Stomach smooth muscle (tissue), 2 donors: ENCODE results near the gene C7orf57.
A peak's percentile ranks its signal among the peaks of the same experiment; 100 is the strongest.

ENCODE experiments used
- H3K27ac ChIP-seq: one replicate; pipeline ENCODE4 v1.7.0; 2013; ENCODE audit warnings: mild to moderate bottlenecking, low read length, inconsistent platforms
- H3K27me3 ChIP-seq, 2 donors: one replicate each; pipeline ENCODE4 v1.7.0; 2013; ENCODE audit warnings: low read length in 2 of 2; ENCODE audit not compliant: insufficient read depth in 2 of 2, control insufficient read depth in 1 of 2
- H3K36me3 ChIP-seq, 2 donors: one replicate each; pipeline ENCODE4 v1.7.0; 2013; ENCODE audit warnings: low read length in 2 of 2; ENCODE audit not compliant: control insufficient read depth in 2 of 2, insufficient read depth in 2 of 2
- H3K4me1 ChIP-seq: one replicate; pipeline ENCODE4 v1.7.0; 2013; ENCODE audit warnings: low read length; ENCODE audit not compliant: control insufficient read depth, insufficient read depth
- H3K4me3 ChIP-seq, 2 donors: one replicate each; pipeline ENCODE4 v1.7.0; 2013; ENCODE audit warnings: low read length in 2 of 2
- H3K9ac ChIP-seq, 2 donors: one replicate each; pipeline ENCODE4 v1.7.0; 2013; ENCODE audit warnings: low read length in 2 of 2, mild to moderate bottlenecking in 1 of 2
- H3K9me3 ChIP-seq, 2 donors: one replicate each; pipeline ENCODE4 v1.7.0; 2013; ENCODE audit warnings: low read length in 2 of 2; ENCODE audit not compliant: control insufficient read depth in 2 of 2
- donor health status: healthy.
- donor health status: Pancreatic carcinoma.

C7orf57 gene

GRCh38 chr7:48004638-48005037 lies 30.7 kb upstream of the C7orf57 start:
- no peaks in the 10 kb centered on the region for H3K36me3 ChIP-seq
- no peak overlapping the region for H3K9ac ChIP-seq
- H3K4me3 ChIP-seq, result no peak overlapping the region
- H3K9me3 ChIP-seq, result no peaks in the 10 kb centered on the region
- no peak overlapping the region for H3K27ac ChIP-seq
- H3K27me3 ChIP-seq, result peaks cover 0 to 4% of the 10 kb centered on the region in 2 donors
- H3K4me1 ChIP-seq, result no peaks in the 10 kb centered on the region

DNA sequence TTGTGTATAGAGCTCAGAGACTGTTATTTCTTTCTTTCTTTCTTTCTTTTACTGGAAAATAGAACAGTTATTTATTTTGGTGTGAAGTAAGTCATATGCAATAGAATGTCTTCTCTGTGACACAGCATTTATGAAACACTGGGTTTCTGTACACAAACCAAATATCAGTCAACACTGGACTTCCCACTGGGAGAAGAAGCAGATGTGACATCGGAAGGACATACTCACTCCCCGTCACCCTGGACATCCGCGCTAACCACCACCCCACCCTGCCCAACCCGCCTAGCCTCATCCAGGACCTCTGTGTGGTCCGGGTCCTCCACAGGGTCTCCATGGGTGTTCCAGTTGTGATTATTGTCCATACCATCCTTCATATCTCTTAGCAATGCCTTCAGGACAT lies 28.5 kb upstream of the C7orf57 start:
- no peak overlapping the region for H3K27ac ChIP-seq
- no peaks in the 10 kb centered on the region for H3K9me3 ChIP-seq
- H3K27me3 ChIP-seq, result peaks cover 0 to 4% of the 10 kb centered on the region in 2 donors
- no peaks in the 10 kb centered on the region for H3K36me3 ChIP-seq
- no peak overlapping the region for H3K4me3 ChIP-seq
- no peak overlapping the region for H3K9ac ChIP-seq
- H3K4me1 ChIP-seq, result no peaks in the 10 kb centered on the region

GRCh38 chr7:48009257-48009656 lies 26.1 kb upstream of the C7orf57 start:
- Histone ChIP-seq H3K27me3 (peaks cover 0 to 4% of the 10 kb centered on the region in 2 donors), H3K9ac (no peak overlapping the region), H3K9me3 (no peaks in the 10 kb centered on the region), H3K4me3 (no peak overlapping the region), H3K27ac (no peak overlapping the region), H3K4me1 (no peaks in the 10 kb centered on the region), H3K36me3 (no peaks in the 10 kb centered on the region)

GRCh38 chr7:48009954-48010353 lies 25.4 kb upstream of the C7orf57 start:
- H3K27me3 ChIP-seq, result peaks cover 0 to 4% of the 10 kb centered on the region in 2 donors
- no peak overlapping the region for H3K4me3 ChIP-seq
- H3K9me3 ChIP-seq, result no peaks in the 10 kb centered on the region
- H3K4me1 ChIP-seq, result no peaks in the 10 kb centered on the region
- no peak overlapping the region for H3K9ac ChIP-seq
- H3K36me3 ChIP-seq, result no peaks in the 10 kb centered on the region
- H3K27ac ChIP-seq, result no peak overlapping the region

DNA sequence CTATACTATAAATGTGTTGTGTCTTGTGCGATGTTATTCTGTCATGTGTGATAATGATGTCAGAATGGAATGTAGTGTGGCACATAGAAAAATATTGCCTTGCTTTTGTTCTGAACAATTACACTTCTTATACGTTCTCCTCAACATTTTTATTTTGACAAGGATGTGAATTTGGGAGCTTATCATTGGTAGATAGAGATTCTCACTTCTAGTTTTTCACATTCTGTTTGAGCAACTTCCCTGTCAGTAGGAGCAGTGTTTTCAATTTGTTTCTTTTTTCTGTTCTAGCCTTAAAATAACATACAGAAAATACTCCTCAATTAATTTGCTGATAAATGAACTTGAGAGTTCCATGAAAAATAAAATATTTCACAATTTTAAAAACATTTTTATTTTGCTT lies 24.0 kb upstream of the C7orf57 start:
- no peaks in the 10 kb centered on the region for H3K36me3 ChIP-seq

GRCh38 chr7:48011951-48012350 lies 23.4 kb upstream of the C7orf57 start:
- Histone ChIP-seq H3K27me3 (peaks cover 0 to 4% of the 10 kb centered on the region in 2 donors), H3K27ac (no peak overlapping the region), H3K36me3 (no peaks in the 10 kb centered on the region), H3K9ac (no peak overlapping the region), H3K4me3 (peak overlapping the region in 1 of 2 donors; percentile 23), H3K4me1 (no peaks in the 10 kb centered on the region), H3K9me3 (no peaks in the 10 kb centered on the region)

More for the DNA sequence above, 24.0 kb upstream of the C7orf57 start:
- no peak overlapping the region for H3K4me3 ChIP-seq
- no peaks in the 10 kb centered on the region for H3K4me1 ChIP-seq
- H3K9ac ChIP-seq, result no peak overlapping the region
- no peaks in the 10 kb centered on the region for H3K9me3 ChIP-seq
- peaks cover 0 to 4% of the 10 kb centered on the region in 2 donors for H3K27me3 ChIP-seq
- no peak overlapping the region for H3K27ac ChIP-seq

DNA sequence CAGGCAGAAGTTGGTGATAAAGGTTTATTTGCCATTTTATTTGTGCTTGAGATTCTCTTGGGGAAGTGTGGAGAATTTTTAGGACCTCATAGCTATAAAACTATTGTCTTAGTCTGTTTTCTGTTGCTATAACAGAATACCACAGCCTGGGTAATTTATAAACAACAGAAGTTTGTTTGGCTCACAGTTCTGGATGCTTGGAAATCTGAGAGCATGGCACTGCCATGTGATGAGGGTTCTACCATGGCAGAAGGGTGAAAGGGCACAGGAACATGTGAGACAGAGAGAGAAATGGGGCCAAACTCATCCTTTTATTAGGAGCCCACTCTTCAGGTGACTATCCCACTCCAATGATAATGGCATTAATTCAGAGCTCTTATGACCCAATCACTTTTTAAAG lies 18.7 kb upstream of the C7orf57 start:
- Histone ChIP-seq H3K4me1 (no peaks in the 10 kb centered on the region), H3K27me3 (no peaks in the 10 kb centered on the region), H3K4me3 (no peak overlapping the region), H3K36me3 (no peaks in the 10 kb centered on the region), H3K9ac (no peak overlapping the region), H3K27ac (no peak overlapping the region), H3K9me3 (no peaks in the 10 kb centered on the region)

DNA sequence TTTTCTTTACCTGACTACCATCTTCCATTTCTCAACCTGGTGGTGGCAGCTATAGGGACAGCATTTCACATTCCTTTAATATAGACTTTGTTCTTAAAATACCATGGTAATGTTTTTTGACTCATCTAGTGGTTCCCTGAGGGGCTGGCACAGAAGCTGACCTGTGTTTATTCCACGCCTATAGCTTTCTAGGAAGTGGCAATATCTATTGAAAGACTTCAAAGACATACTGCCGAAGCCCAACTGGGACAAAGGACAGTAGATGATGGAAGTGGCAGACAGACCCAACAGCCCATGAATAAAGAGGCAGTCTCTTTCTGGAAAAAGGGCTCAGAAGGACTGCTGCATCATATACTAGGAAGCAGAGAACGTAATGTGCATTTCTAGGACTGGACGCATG lies 17.7 kb upstream of the C7orf57 start:
- Histone ChIP-seq H3K4me3 (no peak overlapping the region), H3K4me1 (no peaks in the 10 kb centered on the region), H3K9me3 (no peaks in the 10 kb centered on the region), H3K27ac (no peak overlapping the region), H3K27me3 (no peaks in the 10 kb centered on the region), H3K36me3 (no peaks in the 10 kb centered on the region), H3K9ac (no peak overlapping the region)

DNA sequence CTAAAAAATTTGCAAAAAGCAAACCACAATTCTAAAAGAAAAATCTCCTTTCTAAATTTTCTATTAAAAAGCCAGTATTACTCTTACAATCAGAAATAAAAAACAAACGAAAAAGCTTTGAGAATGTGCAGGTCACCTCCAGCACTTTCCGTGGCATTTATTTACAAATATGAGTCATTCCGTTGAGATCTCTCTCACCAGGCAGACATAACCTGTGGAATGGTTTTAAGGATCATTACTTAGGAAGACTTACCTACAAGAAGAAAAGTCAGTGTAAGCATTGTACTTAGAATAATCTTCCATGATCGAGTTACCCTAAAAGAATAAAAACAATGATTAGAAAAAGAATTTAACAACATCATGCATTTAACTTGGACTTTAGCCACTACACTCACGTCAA lies 9.7 kb upstream of the C7orf57 start:
- Histone ChIP-seq H3K9me3 (no peaks in the 10 kb centered on the region), H3K27me3 (no peaks in the 10 kb centered on the region), H3K27ac (no peak overlapping the region), H3K36me3 (no peaks in the 10 kb centered on the region), H3K9ac (no peak overlapping the region), H3K4me3 (no peak overlapping the region), H3K4me1 (no peaks in the 10 kb centered on the region)

- Histone ChIP-seq H3K4me3 (no peak within 1 kb of the TSS), H3K4me1 (no peaks in the 10 kb centered on the region), H3K27ac (no peak within 1 kb of the TSS), H3K9ac (no peak within 1 kb of the TSS), H3K27me3 (peaks cover 0 to 2% of the 10 kb centered on the region in 2 donors), H3K9me3 (no peaks in the 10 kb centered on the region), H3K36me3 (no peaks in the 10 kb centered on the region)
Measured at GRCh38 chr7:48028938-48029337, 6.4 kb upstream of the C7orf57 start, which contains the start of gene SUN3. TSS of gene SUN3 (minus strand) at chr7:48029107. CDS start at chr7:48028938, 169 bp downstream.

DNA sequence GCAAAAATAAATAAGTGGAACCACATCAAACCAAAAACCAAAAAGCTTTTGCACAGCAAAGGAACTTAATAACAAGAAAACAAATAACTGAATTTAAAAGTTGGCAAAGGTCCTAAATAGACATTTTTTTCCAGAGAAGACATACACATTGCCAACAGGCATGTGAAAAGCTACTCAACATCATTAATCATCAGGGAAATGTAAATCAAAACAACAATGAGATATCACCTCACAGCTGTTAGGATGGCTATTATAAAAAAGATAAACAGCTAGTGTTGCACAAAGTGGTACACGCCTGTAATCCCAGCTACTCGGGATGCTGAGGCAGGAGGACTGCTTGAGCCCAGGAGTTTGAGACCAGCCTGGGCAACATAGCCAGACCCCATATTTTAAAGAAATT lies 4.2 kb upstream of the C7orf57 start:
- Histone ChIP-seq H3K9ac (no peak overlapping the region), H3K4me1 (peaks cover 9% of the 10 kb centered on the region), H3K4me3 (no peak overlapping the region), H3K27me3 (peaks cover 0 to 5% of the 10 kb centered on the region in 2 donors), H3K36me3 (no peaks in the 10 kb centered on the region), H3K9me3 (no peaks in the 10 kb centered on the region), H3K27ac (no peak overlapping the region)
